Left hindlimb (tissue), 1 donor: ENCODE measurements around the gene ALDH1L2.
A peak's percentile ranks its signal among the peaks of the same experiment; 100 is the strongest.
"Not testable (repeated sequence)": the region's sequence is repeated elsewhere in the genome, so short reads cannot be mapped to it uniquely, and the experiment has no call there.

Experiments used
- DNase-seq: peaks from one replicate; pipeline ENCODE4 v3.0.0-alpha.2; 2018

ALDH1L2 gene

GRCh38 chr12:105084251-105085250 lies at the start of gene ALDH1L2:
TSS of gene ALDH1L2 (minus strand) at chr12:105084458. CDS start at chr12:105084436, 22 bp downstream.
- peak; percentile 90 for DNase-seq

GRCh38 chr12:105120551-105120950 lies 36.3 kb upstream of the ALDH1L2 start:
- DNase-seq: no peak

GRCh38 chr12:105116969-105117368 lies 32.7 kb upstream of the ALDH1L2 start:
- no peak for DNase-seq

GRCh38 chr12:105113094-105113493 lies 28.8 kb upstream of the ALDH1L2 start:
- no peak for DNase-seq

- no peak for DNase-seq
Observed at GRCh38 chr12:105110851-105111250, 26.6 kb upstream of the ALDH1L2 start.

GRCh38 chr12:105109465-105110212 lies 25.4 kb upstream of the ALDH1L2 start:
- no peak for DNase-seq

- DNase-seq: peak; percentile 96
Observed at GRCh38 chr12:105107494-105108371, 23.5 kb upstream of the ALDH1L2 start, which contains the start of gene WASHC4. TSS of gene WASHC4 (plus strand) at chr12:105107731. CDS start at chr12:105107801, 70 bp downstream.

- DNase-seq: no peak
Observed at GRCh38 chr12:105107171-105107493, 22.9 kb upstream of the ALDH1L2 start.

- DNase-seq: no peak
Observed at GRCh38 chr12:105106621-105107020, 22.4 kb upstream of the ALDH1L2 start.

GRCh38 chr12:105104762-105105161 lies 20.5 kb upstream of the ALDH1L2 start:
- no peak for DNase-seq

- no peak for DNase-seq
Observed at GRCh38 chr12:105102673-105103072, 18.4 kb upstream of the ALDH1L2 start.

- DNase-seq: no peak
Observed at GRCh38 chr12:105100998-105101397, 16.7 kb upstream of the ALDH1L2 start.

GRCh38 chr12:105100207-105100985 lies 16.1 kb upstream of the ALDH1L2 start:
- DNase-seq: no peak

GRCh38 chr12:105099356-105099755 lies 15.1 kb upstream of the ALDH1L2 start:
- no peak for DNase-seq

GRCh38 chr12:105095338-105095737 lies 11.1 kb upstream of the ALDH1L2 start:
- DNase-seq: not testable (repeated sequence)

- no peak for DNase-seq
Observed at GRCh38 chr12:105092336-105092735, 8.1 kb upstream of the ALDH1L2 start.

- DNase-seq: no peak
Observed at GRCh38 chr12:105091476-105092206, 7.4 kb upstream of the ALDH1L2 start.

- DNase-seq: no peak
Observed at GRCh38 chr12:105090361-105090760, 6.1 kb upstream of the ALDH1L2 start.

GRCh38 chr12:105089817-105090216 lies 5.6 kb upstream of the ALDH1L2 start:
- DNase-seq: no peak

GRCh38 chr12:105085501-105085900 lies 1.2 kb upstream of the ALDH1L2 start:
- no peak for DNase-seq

- DNase-seq: peak; percentile 52
Observed at GRCh38 chr12:105083551-105084105, 630 bp downstream of the ALDH1L2 start.
